ENCODE data around the gene HOXA6. TPM values are rescaled to one million over a fixed set of nuclear protein-coding genes. Genes with fewer than 3 reads are reported as not detected.

Gene HOXA6
- total and polyA plus RNA-seq, 9 of the 15 experiments (the other 6 are each of a cell fraction or from before 2014, with no cell fraction given): not detected

DNA sequence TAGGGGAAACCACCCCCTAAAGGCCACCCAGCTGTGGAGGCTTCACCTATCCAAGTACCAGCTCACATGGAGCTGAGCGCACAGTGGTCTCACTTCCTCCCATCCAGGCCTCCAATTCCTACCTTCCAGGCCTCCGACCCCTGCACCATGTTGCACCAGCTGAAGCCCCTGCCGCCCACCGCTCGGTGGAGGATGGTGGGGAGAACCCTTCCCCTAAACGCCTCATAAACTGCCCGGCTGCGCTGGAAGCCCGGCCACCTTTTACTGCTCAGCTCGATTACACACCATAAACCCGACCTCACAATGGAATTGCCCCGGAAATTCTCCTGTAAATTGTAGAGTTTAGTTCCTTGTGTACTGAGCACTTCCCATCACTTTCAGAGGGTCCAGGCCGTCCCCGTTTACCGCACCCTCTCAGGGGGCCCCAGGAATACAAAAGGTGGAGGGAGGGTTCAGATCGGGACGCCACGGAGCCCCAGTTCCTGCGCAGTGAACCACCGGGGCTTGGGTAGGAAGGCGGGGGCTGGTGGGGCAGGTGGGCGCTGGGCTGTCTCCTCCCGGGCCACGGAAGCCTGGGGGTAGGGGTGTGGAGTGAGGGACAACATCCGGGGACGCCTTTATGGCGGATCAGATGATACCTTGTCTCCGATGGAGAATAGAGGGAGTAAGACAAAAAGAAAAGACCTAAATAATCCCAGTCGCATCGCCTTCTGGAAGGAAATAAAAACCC, 10.3 kb upstream of the HOXA6 start:
- WGBS (ENCODE audit: insufficient coverage, low coverage, missing lambda C conversion rate): 9% methylated on average over 28 of the region's 30 CpGs
- in situ Hi-C loops (cut with MboI) (loop anchor here (25.0 kb wide), 3 partner anchors 646 to 1271 kb away; no protein-coding TSS in a partner anchor), intact Hi-C loops (cut with micrococcal nuclease) (no loop called here)
- no peak overlapping the region for H3K9ac ChIP-seq (ENCODE audit: insufficient read depth in 1 of 2, low read depth in 2 of 2, low read length in 2 of 2)
- POLR2A ChIA-PET: interaction anchor here (0.6 kb wide), 1 partner anchor 630 kb away, joined by 4 read pairs; no protein-coding TSS in a partner anchor
- no peak overlapping the region for H3K27ac ChIP-seq (ENCODE audit: extremely low read depth, low read depth, low read length)
- BruUV-seq (replicated peaks): no TSS peak
- no peaks in the 10 kb centered on the region for H3K36me3 ChIP-seq (ENCODE audit: control insufficient read depth, insufficient read depth, low read length)
- no peaks in the 10 kb centered on the region for H4K20me1 ChIP-seq (replicated peaks; ENCODE audit: control insufficient read depth, insufficient read depth, low read length)
- no peak for FAIRE-seq
- H3K27me3 ChIP-seq (ENCODE audit: control insufficient read depth in 2 of 2, insufficient read depth in 2 of 2, low read length in 2 of 2): peaks cover 13 to 78% of the 10 kb centered on the region in 2 experiments; a peak in 3 of 5 replicates
- H3K9me1 ChIP-seq (ENCODE audit: control insufficient read depth, insufficient read depth, low read length): no peaks in the 10 kb centered on the region
- ATAC-seq: no peak
- no peak overlapping the region for H3K4me3 ChIP-seq
- H3K4me1 ChIP-seq (replicated peaks in 1 of 2; ENCODE audit: control insufficient read depth in 2 of 2, insufficient read depth in 2 of 2, low read length in 2 of 2): peaks cover 0 to 16% of the 10 kb centered on the region in 2 experiments; a peak in 2 of 5 replicates
- H2AFZ ChIP-seq (ENCODE audit: low read depth, low read length): no peak overlapping the region
- H3K9me3 ChIP-seq (replicated peaks; ENCODE audit: control insufficient read depth, insufficient read depth, low read depth, low read length): no peaks in the 10 kb centered on the region
- CTCF ChIA-PET (ENCODE audit: low intra/inter-chr PET ratio): no interaction called here
- H3K4me2 ChIP-seq (ENCODE audit: insufficient read depth, low read length): no peak overlapping the region
- H3K79me2 ChIP-seq (ENCODE audit: control insufficient read depth, insufficient read depth, low read length): no peaks in the 10 kb centered on the region
- DNase-seq (ENCODE audit: extremely low read depth in 1 of 4, low spot score in 3 of 4): no peak
- no peak for TF ChIP-seq ZZZ3 (IDR thresholded peaks at IDR 0.05)
- TF ChIP-seq ZNF609 (CRISPR knock-in tag; IDR thresholded peaks at IDR 0.05; ENCODE audit: borderline replicate concordance): no peak
- TF ChIP-seq, protein P1, sequence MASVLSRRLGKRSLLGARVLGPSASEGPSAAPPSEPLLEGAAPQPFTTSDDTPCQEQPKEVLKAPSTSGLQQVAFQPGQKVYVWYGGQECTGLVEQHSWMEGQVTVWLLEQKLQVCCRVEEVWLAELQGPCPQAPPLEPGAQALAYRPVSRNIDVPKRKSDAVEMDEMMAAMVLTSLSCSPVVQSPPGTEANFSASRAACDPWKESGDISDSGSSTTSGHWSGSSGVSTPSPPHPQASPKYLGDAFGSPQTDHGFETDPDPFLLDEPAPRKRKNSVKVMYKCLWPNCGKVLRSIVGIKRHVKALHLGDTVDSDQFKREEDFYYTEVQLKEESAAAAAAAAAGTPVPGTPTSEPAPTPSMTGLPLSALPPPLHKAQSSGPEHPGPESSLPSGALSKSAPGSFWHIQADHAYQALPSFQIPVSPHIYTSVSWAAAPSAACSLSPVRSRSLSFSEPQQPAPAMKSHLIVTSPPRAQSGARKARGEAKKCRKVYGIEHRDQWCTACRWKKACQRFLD (CRISPR knock-in tag; IDR thresholded peaks at IDR 0.05): no peak
- no peak for TF ChIP-seq ZNF23 (CRISPR knock-in tag; IDR thresholded peaks at IDR 0.05)
- TF ChIP-seq ZBTB1 (CRISPR knock-in tag; IDR thresholded peaks at IDR 0.05; ENCODE audit: borderline replicate concordance, low read depth): no peak
- TF ChIP-seq PURB (CRISPR knock-in tag; IDR thresholded peaks at IDR 0.05; ENCODE audit: low read depth): no peak
- no peak for TF ChIP-seq ARHGAP35 (IDR thresholded peaks at IDR 0.05; ENCODE audit: partially characterized antibody)
- TF ChIP-seq TCF7 (IDR thresholded peaks at IDR 0.05; ENCODE audit: borderline replicate concordance): no peak
- no peak for TF ChIP-seq MXI1 (IDR thresholded peaks at IDR 0.05; ENCODE audit: low read depth, low read length)
- TF ChIP-seq HOXB6 (CRISPR knock-in tag; IDR thresholded peaks at IDR 0.05; ENCODE audit: borderline replicate concordance): no peak
- TF ChIP-seq DEAF1 (CRISPR knock-in tag; IDR thresholded peaks at IDR 0.05): no peak
- no peak for TF ChIP-seq HNRNPK (IDR thresholded peaks at IDR 0.05; ENCODE audit: low read depth, low read length, poor library complexity, severe bottlenecking)
- no peak for TF ChIP-seq ZNF77 (CRISPR knock-in tag; IDR thresholded peaks at IDR 0.05)
- no peak for TF ChIP-seq CTBP1 (IDR thresholded peaks at IDR 0.05; ENCODE audit: borderline replicate concordance)
- no peak for TF ChIP-seq EP300 (IDR thresholded peaks at IDR 0.05; ENCODE audit: low read length)
